ENCODE results near the gene RPL35.

The RPL35 gene

DNA sequence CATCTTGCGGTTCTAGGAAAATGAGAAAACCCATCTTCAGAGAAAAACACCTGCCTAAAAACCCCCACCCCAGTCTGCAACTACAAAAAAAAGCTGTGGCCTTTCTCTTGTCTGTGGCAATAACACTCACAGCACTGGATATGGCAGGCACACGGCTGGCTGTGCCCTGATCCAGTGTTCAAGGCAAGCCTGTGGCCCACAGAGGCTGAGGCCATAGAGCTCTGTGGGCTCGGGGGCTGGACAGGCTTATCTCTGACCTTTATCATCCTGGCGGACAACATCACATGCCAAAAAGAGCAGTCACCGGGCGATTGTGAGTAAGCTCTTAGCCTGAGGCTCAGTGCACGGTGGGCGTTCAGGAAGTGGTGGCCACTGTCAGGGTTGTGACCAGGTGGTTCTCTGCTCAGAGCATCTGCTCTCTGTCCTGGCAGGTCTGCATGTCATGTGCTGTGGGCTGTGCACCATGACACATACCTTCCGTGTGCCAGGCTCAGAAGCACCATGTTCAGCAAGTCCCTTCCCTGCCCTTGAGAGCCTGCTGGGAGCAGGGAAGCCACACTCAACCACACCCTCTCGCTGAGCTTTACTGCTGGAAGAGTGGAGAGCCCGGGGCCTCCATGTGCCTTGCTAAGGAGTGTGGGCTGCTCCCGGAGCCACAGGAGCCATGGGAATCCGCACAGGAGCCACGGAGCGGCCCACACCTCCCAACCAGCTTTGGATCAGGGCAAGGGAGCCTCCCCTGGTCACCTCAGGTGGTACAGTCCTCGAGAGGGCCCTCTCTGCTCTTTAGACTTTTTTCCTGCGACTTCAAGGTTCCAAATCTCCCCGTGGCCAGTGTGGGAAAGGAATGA lies 43.1 kb downstream of the RPL35 start:
- no peak for DNase-seq

DNA sequence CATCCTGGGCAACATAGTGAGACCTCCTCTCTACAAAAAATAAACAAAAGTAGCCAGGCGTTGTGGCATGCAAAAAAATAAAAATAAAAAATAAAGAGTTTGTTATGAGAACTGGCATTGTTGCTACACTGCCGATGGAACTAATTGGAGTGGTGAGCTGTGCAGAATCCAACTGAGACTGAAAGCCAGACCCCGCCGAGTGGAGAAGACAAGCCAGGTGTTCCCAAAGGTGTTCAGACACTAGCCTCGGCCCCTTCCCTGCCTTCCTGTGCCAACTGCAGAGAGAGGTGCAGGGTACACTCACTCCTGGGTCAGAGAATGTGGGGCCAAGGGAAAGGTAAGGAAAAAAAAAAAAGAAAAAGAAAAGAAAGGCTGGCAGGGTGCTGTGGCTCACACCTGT lies 46.2 kb downstream of the RPL35 start:
- DNase-seq, result no peak

DNA sequence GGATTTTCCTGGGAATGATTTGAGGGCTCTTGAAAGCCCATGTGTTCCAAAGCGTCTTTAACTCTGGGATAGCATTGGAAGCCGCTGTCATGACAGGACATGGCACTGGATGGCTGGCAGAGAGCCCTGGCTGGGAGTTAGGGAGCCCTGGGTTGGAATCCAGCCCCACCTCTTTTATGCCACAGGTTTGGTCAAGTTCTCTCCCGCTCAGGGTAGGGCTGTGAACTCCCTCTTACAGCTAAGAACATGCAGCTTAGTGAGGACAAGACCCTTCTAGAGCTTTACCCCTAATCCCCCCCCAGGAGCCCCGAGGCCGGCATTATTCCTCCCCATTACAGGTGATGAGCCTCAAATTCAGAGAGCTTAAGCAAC lies 47.6 kb downstream of the RPL35 start:
- DNase-seq, result no peak

- DNase-seq, result no peak
Measured at GRCh38 chr9:124813501-124814163, 48.1 kb downstream of the RPL35 start.

DNA sequence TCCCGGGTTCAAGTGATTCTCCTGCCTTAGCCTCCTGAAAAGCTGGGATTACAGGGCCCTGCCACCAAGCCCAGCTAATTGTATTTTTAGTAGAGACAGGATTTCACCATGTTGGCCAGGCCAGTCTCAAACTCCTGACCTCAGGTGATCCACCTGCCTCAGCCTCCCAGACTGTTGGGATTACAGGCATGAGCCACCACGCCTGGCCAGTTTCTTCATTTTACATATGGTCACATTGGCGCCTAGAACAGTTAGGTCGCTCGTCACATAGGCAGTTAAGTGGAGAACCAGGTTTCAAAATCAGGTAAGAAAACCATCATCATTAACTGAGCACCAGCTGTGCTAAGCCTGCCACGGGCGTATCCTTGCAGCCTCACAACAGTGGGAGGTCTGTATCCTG lies 48.7 kb downstream of the RPL35 start:
- no peak for DNase-seq

DNA sequence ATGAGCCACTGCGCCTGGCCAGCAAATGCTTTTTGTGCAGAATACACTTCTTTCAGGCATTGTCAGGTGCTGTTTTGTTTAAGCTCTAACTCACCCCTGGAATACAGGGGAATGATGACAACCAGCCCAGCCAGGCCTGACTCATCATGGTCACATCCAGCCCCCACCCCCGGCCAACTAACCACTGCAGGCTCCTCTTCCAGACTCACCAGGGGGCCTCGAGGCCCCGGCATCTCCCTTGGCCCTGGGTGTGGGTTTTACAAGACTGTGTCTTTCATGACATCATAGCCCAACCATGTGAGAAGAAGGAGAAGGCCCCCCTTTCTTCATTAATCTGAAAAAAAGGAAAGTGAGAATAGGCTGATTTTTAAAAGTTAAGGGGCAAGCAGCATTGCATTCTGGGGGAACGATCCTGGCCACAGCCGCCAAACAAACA lies 49.3 kb downstream of the RPL35 start:
- DNase-seq, result no peak

DNA sequence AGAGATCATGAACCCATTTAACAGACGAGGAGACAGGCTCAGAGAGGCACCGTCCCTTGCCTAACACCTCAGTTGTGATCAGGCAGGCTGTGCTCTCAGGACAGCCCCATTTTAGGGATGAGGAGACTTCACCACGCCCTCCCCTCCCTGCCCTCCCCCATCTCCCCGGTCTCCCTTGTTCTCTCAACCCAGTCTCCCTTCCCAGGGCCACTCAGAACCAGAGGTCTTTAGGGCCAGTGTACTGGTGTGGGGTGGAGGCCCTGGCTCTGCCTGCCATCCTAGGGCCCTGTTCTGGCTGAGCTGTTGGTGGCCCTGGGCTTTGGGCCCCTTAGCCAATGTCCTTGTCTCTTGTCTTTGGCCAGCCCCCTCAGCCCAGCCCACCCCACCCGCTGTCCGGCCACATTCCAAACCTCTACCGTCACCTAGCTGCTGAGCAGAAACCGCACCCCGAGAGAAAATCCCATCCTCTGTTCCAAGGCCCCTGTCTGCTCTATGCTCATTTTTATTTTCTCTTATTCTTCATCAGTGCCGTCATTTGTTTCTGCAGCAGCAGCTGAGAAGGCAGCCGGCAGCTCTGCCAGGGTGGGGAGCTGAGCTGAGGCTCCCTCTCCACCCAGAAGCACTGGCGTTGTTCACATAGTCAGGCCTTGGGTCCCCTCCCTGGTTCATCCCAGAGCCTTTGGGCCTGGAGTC lies 50.9 kb downstream of the RPL35 start:
- no peak for DNase-seq

DNA sequence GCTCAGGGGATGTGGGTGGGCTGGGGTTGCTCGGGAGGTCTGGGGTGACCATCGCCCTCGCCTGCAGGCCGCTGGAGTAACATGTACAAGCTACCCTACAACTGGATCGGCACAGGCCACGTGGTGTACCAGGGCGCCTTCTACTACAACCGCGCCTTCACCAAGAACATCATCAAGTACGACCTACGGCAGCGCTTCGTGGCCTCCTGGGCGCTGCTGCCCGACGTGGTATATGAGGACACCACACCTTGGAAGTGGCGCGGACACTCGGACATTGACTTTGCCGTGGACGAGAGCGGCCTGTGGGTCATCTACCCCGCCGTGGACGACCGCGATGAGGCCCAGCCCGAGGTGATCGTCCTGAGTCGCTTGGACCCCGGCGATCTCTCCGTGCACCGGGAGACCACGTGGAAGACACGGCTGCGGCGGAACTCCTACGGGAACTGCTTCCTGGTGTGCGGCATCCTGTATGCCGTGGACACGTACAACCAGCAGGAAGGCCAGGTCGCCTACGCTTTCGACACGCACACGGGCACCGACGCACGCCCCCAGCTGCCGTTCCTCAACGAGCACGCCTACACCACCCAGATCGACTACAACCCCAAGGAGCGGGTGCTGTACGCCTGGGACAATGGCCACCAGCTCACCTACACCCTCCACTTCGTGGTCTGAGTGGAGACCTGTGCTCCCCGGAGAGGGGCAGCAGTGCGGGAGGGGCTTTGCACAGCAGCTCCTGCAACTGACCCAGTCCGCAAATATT lies 51.8 kb downstream of the RPL35 start:
- no peak for DNase-seq

DNA sequence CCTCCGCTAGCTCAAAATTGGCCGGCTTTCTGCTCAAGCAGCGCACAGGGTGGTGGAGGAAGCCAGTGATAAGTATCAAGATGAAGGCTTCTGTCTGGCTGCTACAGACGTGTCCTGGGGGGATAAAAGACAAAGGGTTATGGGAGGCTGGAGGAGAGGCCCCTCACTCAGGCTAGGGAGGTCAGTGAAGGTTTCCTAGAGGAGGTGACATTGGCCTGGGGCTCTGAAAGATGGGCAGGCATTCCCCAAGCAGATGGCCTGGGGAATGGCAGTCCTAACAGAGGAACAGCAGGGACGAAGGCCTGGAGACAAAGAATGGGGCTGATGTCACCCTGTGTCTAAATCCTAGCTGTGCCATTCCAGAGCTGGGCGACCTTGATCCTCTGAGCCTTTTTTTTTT lies 52.5 kb downstream of the RPL35 start:
- DNase-seq, result no peak

- DNase-seq, result no peak
Measured at GRCh38 chr9:124808246-124808956, 53.4 kb downstream of the RPL35 start.

Data from activated CD4-positive, alpha-beta T cell treated with anti-CD3 and anti-CD28 coated beads for 4 hours (primary cell).